Measurements from ENCODE around the gene ZBP1. TPM values are rescaled to one million over a fixed set of nuclear protein-coding genes. Genes with fewer than 3 reads are reported as not detected.
A peak's percentile ranks its signal among the peaks of the same experiment; 100 is the strongest.

Gene ZBP1
- total RNA-seq, 1 experiment from 2014 or later, result not detected

- no peaks in the 10 kb centered on the region for H3K36me3 ChIP-seq (ENCODE audit: control insufficient read depth in 1 of 2, insufficient read depth in 2 of 2, low read length in 2 of 2)
- BruUV-seq (replicated peaks), result no TSS peak
- H4K20me1 ChIP-seq (ENCODE audit: insufficient read depth), result no peaks in the 10 kb centered on the region
- no peak within 1 kb of the TSS for H3K27ac ChIP-seq (ENCODE audit: low read depth, low read length)
- H3K79me2 ChIP-seq (ENCODE audit: insufficient read depth, low read length), result no peaks in the 10 kb centered on the region
- CTCF ChIA-PET, result no interaction called here
- peaks cover 2 to 13% of the 10 kb centered on the region in 2 experiments; a peak in 2 of 4 replicates for H3K4me1 ChIP-seq (ENCODE audit: control insufficient read depth in 1 of 2, insufficient read depth in 2 of 2, low read length in 2 of 2)
- ATAC-seq (peak; percentile 55), DNase-seq (ENCODE audit: low read depth, low spot score) (no peak)
- no peaks in the 10 kb centered on the region for H3K9me2 ChIP-seq (ENCODE audit: insufficient read depth)
- no peak within 1 kb of the TSS for H2AFZ ChIP-seq (ENCODE audit: low read depth, low read length, poor library complexity, severe bottlenecking)
- H3K4me2 ChIP-seq (ENCODE audit: low read length), result no peak within 1 kb of the TSS
- H3K9ac ChIP-seq (ENCODE audit: low read length), result no peak within 1 kb of the TSS
- intact Hi-C loops (cut with micrococcal nuclease), result no loop called here
- H3K4me3 ChIP-seq (replicated peaks in 1 of 2; ENCODE audit: low read depth in 1 of 2, low read length in 2 of 2), result no peak within 1 kb of the TSS
- TF ChIP-seq, protein P1, sequence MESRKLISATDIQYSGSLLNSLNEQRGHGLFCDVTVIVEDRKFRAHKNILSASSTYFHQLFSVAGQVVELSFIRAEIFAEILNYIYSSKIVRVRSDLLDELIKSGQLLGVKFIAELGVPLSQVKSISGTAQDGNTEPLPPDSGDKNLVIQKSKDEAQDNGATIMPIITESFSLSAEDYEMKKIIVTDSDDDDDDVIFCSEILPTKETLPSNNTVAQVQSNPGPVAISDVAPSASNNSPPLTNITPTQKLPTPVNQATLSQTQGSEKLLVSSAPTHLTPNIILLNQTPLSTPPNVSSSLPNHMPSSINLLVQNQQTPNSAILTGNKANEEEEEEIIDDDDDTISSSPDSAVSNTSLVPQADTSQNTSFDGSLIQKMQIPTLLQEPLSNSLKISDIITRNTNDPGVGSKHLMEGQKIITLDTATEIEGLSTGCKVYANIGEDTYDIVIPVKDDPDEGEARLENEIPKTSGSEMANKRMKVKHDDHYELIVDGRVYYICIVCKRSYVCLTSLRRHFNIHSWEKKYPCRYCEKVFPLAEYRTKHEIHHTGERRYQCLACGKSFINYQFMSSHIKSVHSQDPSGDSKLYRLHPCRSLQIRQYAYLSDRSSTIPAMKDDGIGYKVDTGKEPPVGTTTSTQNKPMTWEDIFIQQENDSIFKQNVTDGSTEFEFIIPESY (IDR thresholded peaks at IDR 0.05; ENCODE audit: extremely low read depth, insufficient replicate concordance, low read length), result no peak
- TF ChIP-seq RAD21 (IDR thresholded peaks at IDR 0.05; ENCODE audit: low read depth), result no peak
- TF ChIP-seq CBX3 (IDR thresholded peaks at IDR 0.05; ENCODE audit: low read depth), result no peak
- TF ChIP-seq POLR2AphosphoS5 (IDR thresholded peaks at IDR 0.05; ENCODE audit: low read depth, low read length), result no peak
- TF ChIP-seq EZH2 (IDR thresholded peaks at IDR 0.05), result no peak
- TF ChIP-seq JUND (IDR thresholded peaks at IDR 0.05), result no peak
- RAD21 ChIA-PET (ENCODE audit: low non-redundant PET in 1 of 2, low total read pairs in 2 of 2, uncharacterized antibody in 2 of 2, unreplicated experiment in 2 of 2), result no interaction called here
- POLR2A ChIA-PET, result no interaction called here
- no peaks in the 10 kb centered on the region for H3K9me3 ChIP-seq (ENCODE audit: control insufficient read depth in 1 of 2, insufficient read depth in 1 of 2, low read depth in 1 of 2, low read length in 2 of 2)
- peaks cover 54% of the 10 kb centered on the region for H3K27me3 ChIP-seq (ENCODE audit: insufficient read depth, low read length)
Observed at GRCh38 chr20:57560554-57561355, 59.5 kb downstream of the ZBP1 start, which contains the start of gene PCK1. Gene PCK1 (plus strand): TSS chr20:57561110. CDS start chr20:57561412, 302 bp downstream.

Data from HCT116 (cell line).